SHP77 (cell line): ENCODE data around the gene RBM17.
A peak's percentile ranks its signal among the peaks of the same experiment; 100 is the strongest.
"Not testable (repeated sequence)": the region's sequence is repeated elsewhere in the genome, so short reads cannot be mapped to it uniquely, and the experiment has no call there.

ENCODE experiments used
- DNase-seq, 2 experiments: peaks; one replicate each; lab custom pipeline; 2025; lab: John Stamatoyannopoulos, UW

Gene RBM17

GRCh38 chr10:6088721-6089333 is at the start of gene RBM17:
Gene RBM17, plus strand, starts transcription at chr10:6089034. Its CDS starts 8,032 bp downstream, at chr10:6097066.
- peak; percentile 92 to 94 for DNase-seq

GRCh38 chr10:6039711-6040110 is 49.1 kb upstream of the RBM17 start:
- no peak for DNase-seq

- no peak for DNase-seq
Observed at GRCh38 chr10:6040205-6040604, 48.6 kb upstream of the RBM17 start.

- DNase-seq: not testable (repeated sequence)
Observed at GRCh38 chr10:6043377-6043776, 45.5 kb upstream of the RBM17 start.

- no peak for DNase-seq
Observed at GRCh38 chr10:6044060-6044459, 44.8 kb upstream of the RBM17 start.

- no peak for DNase-seq
Observed at GRCh38 chr10:6044751-6045313, 44.0 kb upstream of the RBM17 start.

- no peak for DNase-seq
Observed at GRCh38 chr10:6045314-6045848, 43.5 kb upstream of the RBM17 start.

GRCh38 chr10:6045878-6046772 is 42.7 kb upstream of the RBM17 start:
- no peak for DNase-seq

- no peak for DNase-seq
Observed at GRCh38 chr10:6046773-6047611, 41.8 kb upstream of the RBM17 start.

- no peak for DNase-seq
Observed at GRCh38 chr10:6047847-6048246, 41.0 kb upstream of the RBM17 start.

GRCh38 chr10:6048281-6049030 is 40.4 kb upstream of the RBM17 start:
- DNase-seq: no peak

GRCh38 chr10:6049031-6049400 is 39.8 kb upstream of the RBM17 start:
- DNase-seq: no peak

GRCh38 chr10:6050801-6051445 is 37.9 kb upstream of the RBM17 start:
- DNase-seq: peak in 1 of 2 experiments; percentile 5

- no peak for DNase-seq
Observed at GRCh38 chr10:6052247-6053221, 36.3 kb upstream of the RBM17 start.

GRCh38 chr10:6053303-6053702 is 35.5 kb upstream of the RBM17 start:
- no peak for DNase-seq

- no peak for DNase-seq
Observed at GRCh38 chr10:6053816-6054631, 34.8 kb upstream of the RBM17 start.

GRCh38 chr10:6054884-6055283 is 34.0 kb upstream of the RBM17 start:
- no peak for DNase-seq

- no peak for DNase-seq
Observed at GRCh38 chr10:6055929-6056328, 32.9 kb upstream of the RBM17 start.
